ENCODE results near the gene ATP11B.
"Not testable (repeated sequence)": the region's sequence is repeated elsewhere in the genome, so short reads cannot be mapped to it uniquely, and the experiment has no call there.

The ATP11B gene

GRCh38 chr3:182811269-182811596 is 17.9 kb downstream of the ATP11B start:
- H3K4me3 ChIP-seq (ENCODE audit: low read depth, low read length): no peak overlapping the region
- DNase-seq (ENCODE audit: low read depth): no peak
- no peak for TF ChIP-seq CTCF (IDR thresholded peaks at IDR 0.05; ENCODE audit: low read depth, low read length, missing control alignments)

GRCh38 chr3:182812123-182812522 is 18.8 kb downstream of the ATP11B start:
- DNase-seq (ENCODE audit: low read depth): no peak
- H3K4me3 ChIP-seq (ENCODE audit: low read depth, low read length): no peak overlapping the region
- TF ChIP-seq CTCF (IDR thresholded peaks at IDR 0.05; ENCODE audit: low read depth, low read length, missing control alignments): no peak

- DNase-seq (ENCODE audit: low read depth): no peak
- H3K4me3 ChIP-seq (ENCODE audit: low read depth, low read length): no peak overlapping the region
- no peak for TF ChIP-seq CTCF (IDR thresholded peaks at IDR 0.05; ENCODE audit: low read depth, low read length, missing control alignments)
These were observed 21.2 kb downstream of the ATP11B start for GRCh38 chr3:182814419-182815062.

- H3K4me3 ChIP-seq (ENCODE audit: low read depth, low read length): no peak overlapping the region
- DNase-seq (ENCODE audit: low read depth): no peak
- no peak for TF ChIP-seq CTCF (IDR thresholded peaks at IDR 0.05; ENCODE audit: low read depth, low read length, missing control alignments)
These were observed 22.9 kb downstream of the ATP11B start for GRCh38 chr3:182816181-182816580.

GRCh38 chr3:182818296-182818978 is 25.1 kb downstream of the ATP11B start:
- no peak overlapping the region for H3K4me3 ChIP-seq (ENCODE audit: low read depth, low read length)
- no peak for TF ChIP-seq CTCF (IDR thresholded peaks at IDR 0.05; ENCODE audit: low read depth, low read length, missing control alignments)
- no peak for DNase-seq (ENCODE audit: low read depth)

GRCh38 chr3:182821221-182821981 is 28.1 kb downstream of the ATP11B start:
- no peak overlapping the region for H3K4me3 ChIP-seq (ENCODE audit: low read depth, low read length)
- no peak for TF ChIP-seq CTCF (IDR thresholded peaks at IDR 0.05; ENCODE audit: low read depth, low read length, missing control alignments)
- no peak for DNase-seq (ENCODE audit: low read depth)

- not testable (repeated sequence) for DNase-seq (ENCODE audit: low read depth); H3K4me3 ChIP-seq (ENCODE audit: low read depth, low read length)
These were observed 29.0 kb downstream of the ATP11B start for GRCh38 chr3:182822260-182822659.
